ENCODE measurements around the gene ETFB.

DNA sequence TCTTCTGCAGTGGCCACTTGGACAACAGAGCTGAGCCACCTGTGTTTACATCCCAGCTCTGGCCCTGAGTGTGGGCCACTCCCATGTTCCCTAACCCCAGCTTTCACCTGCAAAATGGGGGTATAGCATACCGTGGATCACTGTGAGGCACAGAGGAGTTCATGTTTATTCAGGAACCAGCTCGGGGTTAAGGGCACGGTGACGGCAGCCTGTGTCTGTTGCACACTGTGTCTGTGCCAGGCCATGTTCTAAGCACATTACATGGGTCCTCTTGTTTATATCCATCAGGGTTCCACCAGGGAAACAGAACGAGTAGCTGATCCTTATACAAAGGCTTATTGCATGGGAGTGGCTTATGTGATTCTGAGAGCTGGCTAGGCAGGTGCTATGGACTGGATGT is 68.8 kb downstream of the ETFB start:
- TF ChIP-seq, protein P1, sequence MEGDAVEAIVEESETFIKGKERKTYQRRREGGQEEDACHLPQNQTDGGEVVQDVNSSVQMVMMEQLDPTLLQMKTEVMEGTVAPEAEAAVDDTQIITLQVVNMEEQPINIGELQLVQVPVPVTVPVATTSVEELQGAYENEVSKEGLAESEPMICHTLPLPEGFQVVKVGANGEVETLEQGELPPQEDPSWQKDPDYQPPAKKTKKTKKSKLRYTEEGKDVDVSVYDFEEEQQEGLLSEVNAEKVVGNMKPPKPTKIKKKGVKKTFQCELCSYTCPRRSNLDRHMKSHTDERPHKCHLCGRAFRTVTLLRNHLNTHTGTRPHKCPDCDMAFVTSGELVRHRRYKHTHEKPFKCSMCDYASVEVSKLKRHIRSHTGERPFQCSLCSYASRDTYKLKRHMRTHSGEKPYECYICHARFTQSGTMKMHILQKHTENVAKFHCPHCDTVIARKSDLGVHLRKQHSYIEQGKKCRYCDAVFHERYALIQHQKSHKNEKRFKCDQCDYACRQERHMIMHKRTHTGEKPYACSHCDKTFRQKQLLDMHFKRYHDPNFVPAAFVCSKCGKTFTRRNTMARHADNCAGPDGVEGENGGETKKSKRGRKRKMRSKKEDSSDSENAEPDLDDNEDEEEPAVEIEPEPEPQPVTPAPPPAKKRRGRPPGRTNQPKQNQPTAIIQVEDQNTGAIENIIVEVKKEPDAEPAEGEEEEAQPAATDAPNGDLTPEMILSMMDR (IDR thresholded peaks at IDR 0.05; ENCODE audit: low read depth, low read length, missing input control), result no peak
- no peak for TF ChIP-seq GABPA (IDR thresholded peaks at IDR 0.05 in 1 of 2, conservative IDR thresholded peaks at IDR 0.05 in 1 of 2)
- no peak for TF ChIP-seq HNF4A (conservative IDR thresholded peaks at IDR 0.05)
- no peak for TF ChIP-seq NR2F2 (IDR thresholded peaks at IDR 0.05)
- TF ChIP-seq, protein P2, sequence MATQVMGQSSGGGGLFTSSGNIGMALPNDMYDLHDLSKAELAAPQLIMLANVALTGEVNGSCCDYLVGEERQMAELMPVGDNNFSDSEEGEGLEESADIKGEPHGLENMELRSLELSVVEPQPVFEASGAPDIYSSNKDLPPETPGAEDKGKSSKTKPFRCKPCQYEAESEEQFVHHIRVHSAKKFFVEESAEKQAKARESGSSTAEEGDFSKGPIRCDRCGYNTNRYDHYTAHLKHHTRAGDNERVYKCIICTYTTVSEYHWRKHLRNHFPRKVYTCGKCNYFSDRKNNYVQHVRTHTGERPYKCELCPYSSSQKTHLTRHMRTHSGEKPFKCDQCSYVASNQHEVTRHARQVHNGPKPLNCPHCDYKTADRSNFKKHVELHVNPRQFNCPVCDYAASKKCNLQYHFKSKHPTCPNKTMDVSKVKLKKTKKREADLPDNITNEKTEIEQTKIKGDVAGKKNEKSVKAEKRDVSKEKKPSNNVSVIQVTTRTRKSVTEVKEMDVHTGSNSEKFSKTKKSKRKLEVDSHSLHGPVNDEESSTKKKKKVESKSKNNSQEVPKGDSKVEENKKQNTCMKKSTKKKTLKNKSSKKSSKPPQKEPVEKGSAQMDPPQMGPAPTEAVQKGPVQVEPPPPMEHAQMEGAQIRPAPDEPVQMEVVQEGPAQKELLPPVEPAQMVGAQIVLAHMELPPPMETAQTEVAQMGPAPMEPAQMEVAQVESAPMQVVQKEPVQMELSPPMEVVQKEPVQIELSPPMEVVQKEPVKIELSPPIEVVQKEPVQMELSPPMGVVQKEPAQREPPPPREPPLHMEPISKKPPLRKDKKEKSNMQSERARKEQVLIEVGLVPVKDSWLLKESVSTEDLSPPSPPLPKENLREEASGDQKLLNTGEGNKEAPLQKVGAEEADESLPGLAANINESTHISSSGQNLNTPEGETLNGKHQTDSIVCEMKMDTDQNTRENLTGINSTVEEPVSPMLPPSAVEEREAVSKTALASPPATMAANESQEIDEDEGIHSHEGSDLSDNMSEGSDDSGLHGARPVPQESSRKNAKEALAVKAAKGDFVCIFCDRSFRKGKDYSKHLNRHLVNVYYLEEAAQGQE (IDR thresholded peaks at IDR 0.05), result no peak
- TF ChIP-seq RAD21 (IDR thresholded peaks at IDR 0.05), result no peak
- TF ChIP-seq MAX (IDR thresholded peaks at IDR 0.05), result no peak
- TF ChIP-seq YY1 (IDR thresholded peaks at IDR 0.05), result no peak
- TF ChIP-seq, protein P3, sequence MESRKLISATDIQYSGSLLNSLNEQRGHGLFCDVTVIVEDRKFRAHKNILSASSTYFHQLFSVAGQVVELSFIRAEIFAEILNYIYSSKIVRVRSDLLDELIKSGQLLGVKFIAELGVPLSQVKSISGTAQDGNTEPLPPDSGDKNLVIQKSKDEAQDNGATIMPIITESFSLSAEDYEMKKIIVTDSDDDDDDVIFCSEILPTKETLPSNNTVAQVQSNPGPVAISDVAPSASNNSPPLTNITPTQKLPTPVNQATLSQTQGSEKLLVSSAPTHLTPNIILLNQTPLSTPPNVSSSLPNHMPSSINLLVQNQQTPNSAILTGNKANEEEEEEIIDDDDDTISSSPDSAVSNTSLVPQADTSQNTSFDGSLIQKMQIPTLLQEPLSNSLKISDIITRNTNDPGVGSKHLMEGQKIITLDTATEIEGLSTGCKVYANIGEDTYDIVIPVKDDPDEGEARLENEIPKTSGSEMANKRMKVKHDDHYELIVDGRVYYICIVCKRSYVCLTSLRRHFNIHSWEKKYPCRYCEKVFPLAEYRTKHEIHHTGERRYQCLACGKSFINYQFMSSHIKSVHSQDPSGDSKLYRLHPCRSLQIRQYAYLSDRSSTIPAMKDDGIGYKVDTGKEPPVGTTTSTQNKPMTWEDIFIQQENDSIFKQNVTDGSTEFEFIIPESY (IDR thresholded peaks at IDR 0.05), result no peak
- no peak for TF ChIP-seq SP1 (IDR thresholded peaks at IDR 0.05)
- TF ChIP-seq TAF1 (conservative IDR thresholded peaks at IDR 0.05), result no peak

Measured in liver (tissue), 3 donors.